Muscle layer of duodenum (tissue), 2 donors: ENCODE measurements around the gene FAM168B.

Experiments used
- H3K27ac ChIP-seq: one replicate; pipeline ENCODE4 v1.7.0; 2013; ENCODE audit warnings: mild to moderate bottlenecking, low read length
- H3K27me3 ChIP-seq: one replicate; pipeline ENCODE4 v1.7.0; 2013; ENCODE audit warnings: low read depth, mild to moderate bottlenecking, control low read depth, low read length
- H3K36me3 ChIP-seq, 2 donors: one replicate each; pipeline ENCODE4 v1.7.0; 2013; ENCODE audit warnings: low read length in 2 of 2, control low read depth in 1 of 2, mild to moderate bottlenecking in 1 of 2; ENCODE audit not compliant: insufficient read depth in 2 of 2, control insufficient read depth in 1 of 2
- H3K4me1 ChIP-seq, 2 donors: one replicate each; pipeline ENCODE4 v1.7.0; 2013; ENCODE audit warnings: low read length in 2 of 2, mild to moderate bottlenecking in 2 of 2, control low read depth in 1 of 2, moderate library complexity in 1 of 2; ENCODE audit not compliant: insufficient read depth in 2 of 2, control insufficient read depth in 1 of 2
- H3K4me3 ChIP-seq, 2 donors: one replicate each; pipeline ENCODE4 v1.7.0; 2013; ENCODE audit warnings: low read length in 2 of 2, low read depth in 1 of 2, mild to moderate bottlenecking in 1 of 2
- H3K9me3 ChIP-seq, 2 donors: one replicate each; pipeline ENCODE4 v1.7.0; 2013; ENCODE audit warnings: low read length in 2 of 2, control low read depth in 1 of 2, mild to moderate bottlenecking in 1 of 2; ENCODE audit not compliant: control insufficient read depth in 1 of 2
- donor health status: healthy.

The FAM168B gene

DNA sequence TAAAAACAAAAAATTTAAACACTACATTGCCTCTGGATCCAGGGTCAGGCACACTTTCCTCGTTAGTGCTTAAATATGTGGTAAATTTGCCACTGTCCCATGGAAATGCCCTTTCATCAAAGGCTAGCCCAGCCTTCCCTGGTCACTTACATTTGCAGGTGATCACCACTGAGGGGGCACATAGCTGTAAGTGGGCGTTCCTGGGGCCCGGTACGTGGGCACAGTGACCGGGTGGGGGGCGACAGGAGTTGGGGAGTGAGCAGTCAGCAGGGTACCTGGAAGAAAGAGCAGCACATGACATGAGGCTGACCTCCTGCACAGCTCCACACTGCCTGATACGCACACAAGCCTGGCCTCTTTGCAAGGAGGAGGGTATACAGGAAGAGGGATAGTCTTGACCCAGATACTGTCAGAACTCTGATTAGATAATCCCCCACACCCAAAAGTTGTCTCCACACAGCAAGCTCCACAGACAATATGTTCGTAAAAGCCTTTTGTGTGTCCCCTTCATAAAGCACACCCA is 40.5 kb downstream of the FAM168B start:
- no peaks in the 10 kb centered on the region for H3K9me3 ChIP-seq
- H3K4me1 ChIP-seq: peaks cover 0 to 19% of the 10 kb centered on the region in 2 donors
- peaks cover 62 to 66% of the 10 kb centered on the region in 2 donors for H3K36me3 ChIP-seq
- no peak overlapping the region for H3K27ac ChIP-seq
- no peaks in the 10 kb centered on the region for H3K27me3 ChIP-seq
- H3K4me3 ChIP-seq: no peak overlapping the region

DNA sequence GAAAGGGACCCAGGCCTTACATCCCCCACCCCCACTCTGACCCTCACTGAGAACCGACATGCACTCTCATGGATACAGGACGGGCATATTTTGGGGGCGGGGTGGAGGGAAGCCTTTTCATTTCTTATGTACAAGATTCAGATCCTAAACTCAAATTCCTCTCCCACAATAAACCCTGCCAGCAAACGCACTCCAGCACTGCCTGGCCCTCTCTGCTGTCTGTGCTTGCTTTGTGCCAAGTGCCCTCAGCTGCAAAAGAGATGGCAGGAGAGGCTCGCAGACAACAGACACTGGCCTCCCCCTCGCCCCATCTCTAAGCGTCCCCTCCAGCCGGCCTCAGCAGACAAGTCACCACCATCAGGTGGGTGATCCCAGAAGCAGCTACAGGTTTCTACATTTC is 42.4 kb downstream of the FAM168B start:
- Histone ChIP-seq H3K4me1 (peaks cover 0 to 9% of the 10 kb centered on the region in 2 donors), H3K27ac (no peak overlapping the region), H3K36me3 (peaks cover 58 to 76% of the 10 kb centered on the region in 2 donors), H3K9me3 (no peaks in the 10 kb centered on the region), H3K27me3 (no peaks in the 10 kb centered on the region), H3K4me3 (no peak overlapping the region)

DNA sequence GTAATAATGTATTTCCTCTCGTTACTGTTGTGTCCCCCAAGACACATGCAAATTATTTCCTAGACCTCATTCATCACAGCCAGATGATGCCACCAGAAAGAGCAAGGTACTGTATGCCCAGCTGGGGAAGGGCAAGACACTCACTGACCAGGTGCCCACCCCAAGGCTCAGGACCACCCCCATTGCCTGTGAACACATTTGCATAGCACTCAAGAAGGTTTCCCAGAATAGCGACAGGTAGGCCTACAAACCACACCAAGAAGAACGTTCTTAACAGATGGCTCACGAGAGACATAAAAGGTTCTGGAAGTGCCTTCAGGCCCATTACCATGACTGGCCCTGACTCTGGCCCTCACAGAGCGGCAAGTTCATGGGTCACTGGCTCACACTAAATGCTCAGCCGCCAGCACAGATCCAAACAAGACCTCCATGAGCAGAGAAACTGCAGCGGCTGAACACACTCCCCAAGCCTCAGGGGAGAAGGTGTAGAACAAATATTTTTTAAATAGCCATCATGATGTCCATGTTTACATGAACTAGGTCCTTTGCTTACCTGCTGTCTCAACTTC is 44.0 kb downstream of the FAM168B start:
- no peaks in the 10 kb centered on the region for H3K27me3 ChIP-seq
- no peak overlapping the region for H3K4me3 ChIP-seq
- no peak overlapping the region for H3K27ac ChIP-seq
- H3K36me3 ChIP-seq: peaks cover 46 to 65% of the 10 kb centered on the region in 2 donors
- no peaks in the 10 kb centered on the region for H3K4me1 ChIP-seq
- no peaks in the 10 kb centered on the region for H3K9me3 ChIP-seq

DNA sequence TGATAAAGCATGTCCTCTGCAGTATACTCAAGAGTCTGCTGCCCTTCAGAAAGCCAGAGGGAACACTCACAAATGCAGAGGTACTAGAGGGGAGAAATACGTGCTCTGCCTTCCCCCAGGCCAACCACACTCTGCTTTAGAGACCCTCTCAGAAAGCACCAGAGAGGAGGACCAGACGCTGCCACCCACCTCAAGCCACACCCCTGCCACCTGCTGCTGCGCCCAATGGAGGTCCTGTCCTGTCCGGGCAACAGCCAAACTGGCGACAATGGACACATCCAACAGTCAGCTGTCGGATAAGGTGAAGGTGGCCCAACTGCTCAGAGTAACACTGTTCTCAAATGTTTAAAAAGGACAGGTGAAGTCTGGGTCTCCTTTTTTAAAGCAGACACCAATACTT is 44.6 kb downstream of the FAM168B start:
- peaks cover 46 to 67% of the 10 kb centered on the region in 2 donors for H3K36me3 ChIP-seq

DNA sequence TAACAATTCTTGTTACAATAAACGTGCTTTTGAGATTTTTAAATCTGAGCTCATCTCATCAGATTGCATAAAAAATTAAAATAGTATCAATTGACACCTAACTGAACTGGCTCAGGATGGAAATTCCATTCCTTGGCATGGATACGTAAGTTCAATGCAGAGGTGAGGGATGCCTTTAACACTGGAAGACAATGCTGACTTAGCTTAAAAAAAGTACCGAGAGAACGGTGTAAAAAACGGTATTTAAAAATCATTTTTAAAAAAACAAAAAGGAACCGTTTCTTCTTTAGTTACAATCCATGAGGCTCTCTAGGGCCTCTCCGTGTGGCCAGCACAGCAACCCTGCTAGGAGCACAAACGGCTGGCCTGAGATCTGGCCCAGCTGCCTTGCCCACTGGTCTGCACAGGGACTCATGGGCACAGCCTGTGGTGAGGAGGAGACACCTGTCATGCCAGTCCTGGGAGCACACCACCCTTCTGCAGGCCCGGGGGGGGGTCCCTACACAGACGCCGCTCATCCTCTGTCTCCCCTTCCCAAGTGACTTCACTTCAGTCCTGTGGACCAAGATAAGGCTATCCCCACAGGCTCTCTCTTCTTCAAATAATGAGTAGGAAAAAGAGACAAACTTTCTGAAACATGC is 45.2 kb downstream of the FAM168B start:
- H3K27me3 ChIP-seq: no peaks in the 10 kb centered on the region
- no peak overlapping the region for H3K27ac ChIP-seq
- H3K4me3 ChIP-seq: no peak overlapping the region
- H3K9me3 ChIP-seq: no peaks in the 10 kb centered on the region
- H3K36me3 ChIP-seq: peaks cover 44 to 66% of the 10 kb centered on the region in 2 donors
- H3K4me1 ChIP-seq: no peaks in the 10 kb centered on the region

More for the DNA sequence above, 44.6 kb downstream of the FAM168B start:
- Histone ChIP-seq H3K27me3 (no peaks in the 10 kb centered on the region), H3K9me3 (no peaks in the 10 kb centered on the region), H3K27ac (no peak overlapping the region), H3K4me3 (no peak overlapping the region), H3K4me1 (no peaks in the 10 kb centered on the region)

DNA sequence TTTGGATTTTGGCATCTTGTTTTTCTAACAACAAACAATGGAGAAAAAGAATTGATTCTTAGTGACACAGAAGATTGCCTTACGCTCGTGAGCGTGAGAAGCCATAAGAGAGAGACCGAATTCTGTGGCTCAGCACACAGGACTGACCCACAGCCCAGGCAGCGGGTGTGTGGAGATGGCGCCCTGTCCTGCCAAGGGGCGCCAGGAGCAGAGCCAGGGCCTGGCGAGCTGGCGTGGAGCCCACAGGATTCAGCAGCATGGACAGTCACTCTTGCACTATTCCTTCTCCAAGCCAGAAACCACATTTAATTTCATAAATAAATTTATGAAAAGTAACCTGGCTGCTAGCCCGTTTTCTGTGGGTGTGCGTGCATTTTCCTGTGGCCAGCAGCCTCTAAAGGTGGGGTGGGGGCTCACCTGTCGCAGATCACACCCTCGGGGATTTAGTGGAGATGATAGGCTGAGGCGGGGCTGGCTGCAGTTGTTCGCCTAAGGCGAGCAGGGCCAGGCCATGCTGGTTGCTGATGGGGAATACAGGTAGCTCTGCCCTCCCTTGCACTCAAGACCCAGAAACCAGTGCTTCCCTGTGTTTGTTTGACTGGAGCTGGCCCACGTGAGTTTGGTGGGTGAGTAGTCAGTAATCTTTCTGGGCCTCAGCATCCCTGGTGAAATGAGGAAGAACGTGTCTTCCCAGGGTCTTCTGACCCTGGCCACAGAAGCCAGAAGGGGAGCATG is 46.2 kb downstream of the FAM168B start:
- Histone ChIP-seq H3K9me3 (no peaks in the 10 kb centered on the region), H3K27ac (no peak overlapping the region), H3K36me3 (peaks cover 34 to 59% of the 10 kb centered on the region in 2 donors), H3K4me1 (no peaks in the 10 kb centered on the region), H3K27me3 (no peaks in the 10 kb centered on the region), H3K4me3 (no peak overlapping the region)

DNA sequence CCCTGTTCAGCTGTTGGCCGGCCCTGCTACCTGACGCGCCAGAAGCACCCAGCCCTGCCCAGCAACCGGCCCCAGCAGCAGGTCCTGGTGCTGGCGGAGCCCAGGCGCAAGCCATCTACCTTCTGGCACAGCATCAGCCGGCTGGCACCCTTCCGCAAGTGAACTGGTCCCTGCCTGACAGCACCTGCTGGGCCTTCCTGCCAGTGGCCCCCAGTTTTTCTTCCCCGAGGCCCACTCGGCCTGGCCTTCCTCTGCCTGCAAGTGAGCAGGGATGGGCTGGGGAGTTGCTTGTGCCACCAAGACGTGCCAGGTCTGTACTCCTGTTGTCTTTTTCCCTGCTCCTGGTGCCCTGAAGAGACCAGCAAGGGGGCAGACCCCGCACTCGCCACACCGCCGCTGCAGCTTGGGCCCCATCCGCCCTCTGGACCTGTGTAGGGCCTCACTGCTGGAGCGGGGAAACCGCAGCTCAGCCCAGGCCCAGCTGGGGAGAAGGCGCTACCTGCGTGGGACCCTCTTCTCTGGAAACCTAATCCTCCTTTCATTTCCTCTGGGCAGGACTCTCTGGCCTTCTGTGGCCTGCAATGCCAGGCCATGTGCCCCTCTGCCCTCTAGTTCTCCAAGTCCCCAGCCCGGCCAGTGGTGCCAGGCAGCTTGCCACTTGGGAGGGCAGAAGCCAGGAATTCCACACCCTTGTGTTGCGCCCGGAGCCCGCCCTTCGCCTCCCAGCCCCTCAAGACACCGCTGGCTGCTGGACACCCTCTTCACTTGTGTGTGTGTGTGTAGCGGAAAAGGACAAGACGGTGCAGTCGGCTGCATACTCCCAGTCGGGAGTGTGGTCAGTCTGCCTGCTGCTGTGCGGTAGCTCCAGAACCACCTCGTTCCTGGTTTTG is 47.0 kb downstream of the FAM168B start:
- no peaks in the 10 kb centered on the region for H3K27me3 ChIP-seq
- H3K4me1 ChIP-seq: no peaks in the 10 kb centered on the region
- no peaks in the 10 kb centered on the region for H3K9me3 ChIP-seq
- H3K27ac ChIP-seq: no peak overlapping the region
- no peak overlapping the region for H3K4me3 ChIP-seq
- peaks cover 26 to 54% of the 10 kb centered on the region in 2 donors for H3K36me3 ChIP-seq

DNA sequence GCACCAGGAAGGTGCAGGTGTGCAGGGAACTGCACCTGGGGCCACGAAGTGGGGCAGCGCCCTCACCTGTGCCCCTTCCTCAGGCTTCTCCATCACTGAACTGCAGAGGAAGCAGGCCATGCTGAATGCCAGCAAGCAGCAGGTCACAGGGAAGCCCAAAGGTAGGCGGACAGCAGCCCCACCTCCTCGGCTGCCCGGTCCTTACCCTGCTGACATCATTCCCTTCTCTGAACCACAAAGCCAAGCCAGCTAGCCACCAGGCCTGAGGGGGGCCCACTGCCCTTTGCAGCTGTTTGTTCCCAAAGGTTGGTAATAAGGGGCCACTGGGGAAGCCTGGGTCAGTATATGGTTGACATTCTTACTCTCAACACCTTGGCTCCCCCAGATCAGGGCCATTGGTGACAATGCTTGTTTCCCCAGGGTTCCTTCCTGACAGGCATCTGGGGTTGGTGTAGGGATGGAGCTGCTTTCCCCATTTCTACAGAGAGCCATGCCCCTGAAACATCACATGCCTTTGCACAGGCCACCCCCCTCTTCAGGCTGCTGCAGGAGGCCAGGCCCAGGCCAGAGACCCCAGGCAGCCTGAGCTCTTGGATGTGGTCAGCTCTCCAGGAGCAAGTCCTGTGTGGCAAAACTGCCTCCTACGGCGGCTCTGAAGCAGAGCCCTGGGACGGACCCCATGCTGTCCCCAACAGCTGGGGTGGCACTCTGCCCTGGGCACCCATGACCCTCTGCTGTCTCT is 47.8 kb downstream of the FAM168B start:
- peaks cover 25 to 47% of the 10 kb centered on the region in 2 donors for H3K36me3 ChIP-seq
- H3K9me3 ChIP-seq: no peaks in the 10 kb centered on the region
- no peak overlapping the region for H3K27ac ChIP-seq

DNA sequence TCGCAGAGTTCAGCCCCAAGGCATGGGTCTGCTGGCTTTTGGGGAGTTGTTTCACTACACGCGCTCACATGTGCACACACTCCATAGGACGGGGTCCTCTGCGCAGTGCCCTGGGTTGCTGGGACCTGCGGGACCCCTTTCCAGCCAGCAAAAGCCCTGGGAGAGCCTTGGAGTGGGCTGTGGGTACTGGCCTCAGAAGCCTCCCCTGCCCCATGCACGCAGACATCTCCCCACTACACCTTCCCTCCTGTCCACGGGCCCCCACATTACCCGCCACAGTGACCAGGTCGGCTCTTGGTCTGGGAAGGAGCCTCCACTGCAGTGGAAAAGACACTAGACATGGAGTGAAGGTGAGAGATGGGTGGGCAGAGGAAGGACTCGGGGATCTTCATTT is 48.5 kb downstream of the FAM168B start:
- Histone ChIP-seq H3K27ac (no peak overlapping the region), H3K4me3 (no peak overlapping the region), H3K4me1 (peaks cover 0 to 8% of the 10 kb centered on the region in 2 donors), H3K36me3 (peaks cover 18 to 41% of the 10 kb centered on the region in 2 donors), H3K27me3 (no peaks in the 10 kb centered on the region), H3K9me3 (no peaks in the 10 kb centered on the region)

More for the DNA sequence above, 47.8 kb downstream of the FAM168B start:
- peaks cover 0 to under 1% of the 10 kb centered on the region in 2 donors for H3K4me1 ChIP-seq
- H3K27me3 ChIP-seq: no peaks in the 10 kb centered on the region
- no peak overlapping the region for H3K4me3 ChIP-seq

DNA sequence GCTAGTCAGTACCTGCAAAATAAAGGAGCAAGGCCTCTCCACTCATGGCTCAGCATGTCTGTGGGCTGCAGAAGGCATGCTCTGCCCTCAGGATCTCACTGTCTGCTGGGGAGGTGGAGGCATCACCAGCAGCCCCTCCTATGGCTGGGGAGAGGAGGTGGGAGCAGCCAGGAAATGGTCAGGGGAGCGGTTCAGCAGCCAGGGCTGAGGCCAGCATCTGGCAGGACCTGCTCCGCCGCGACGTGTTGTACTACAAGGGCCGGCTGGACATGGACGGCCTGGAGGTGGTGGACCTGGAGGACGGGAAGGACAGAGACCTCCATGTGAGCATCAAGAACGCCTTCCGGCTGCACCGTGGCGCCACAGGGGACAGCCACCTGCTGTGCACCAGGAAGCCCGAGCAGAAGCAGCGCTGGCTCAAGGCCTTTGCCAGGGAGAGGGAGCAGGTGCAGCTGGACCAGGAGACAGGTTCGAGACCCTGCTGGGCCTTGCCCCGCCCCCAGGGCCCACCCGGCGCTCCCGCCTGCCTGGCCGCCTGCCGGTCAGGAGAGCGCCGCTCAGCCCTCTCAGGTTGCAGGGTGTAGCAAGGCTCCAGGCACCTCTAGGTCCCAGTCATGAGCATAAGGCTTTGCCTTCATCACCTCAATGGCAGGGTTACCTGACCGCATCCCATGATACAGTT is 49.0 kb downstream of the FAM168B start:
- Histone ChIP-seq H3K9me3 (no peaks in the 10 kb centered on the region), H3K4me1 (peaks cover 0 to 8% of the 10 kb centered on the region in 2 donors), H3K36me3 (peaks cover 13 to 36% of the 10 kb centered on the region in 2 donors), H3K27ac (no peak overlapping the region), H3K4me3 (no peak overlapping the region), H3K27me3 (no peaks in the 10 kb centered on the region)
